Peyer's patch (tissue), 4 donors: ENCODE results near the gene JOSD2.

Experiments used
- CTCF ChIP-seq, 6 experiments: fragments of 450-650 bp in 4 of 6; fragments of 200-600 bp in 2 of 6; sonication (generic) in 1 of 6; IDR thresholded peaks; one replicate each; pipeline ENCODE4 v1.5.1; 2017 to 2019; ENCODE audit warnings: antibody characterized with exemption in 6 of 6, mild to moderate bottlenecking in 3 of 6, moderate library complexity in 1 of 6
- POLR2A ChIP-seq, 2 donors: fragments of 450-650 bp; IDR thresholded peaks; one replicate each; pipeline ENCODE4 v1.5.1; 2017; ENCODE audit warnings: antibody characterized with exemption in 2 of 2, mild to moderate bottlenecking in 2 of 2, moderate library complexity in 2 of 2

GRCh38 chr19:50558039-50558438, 47.0 kb upstream of the JOSD2 start:
- TF ChIP-seq CTCF (IDR thresholded peaks at IDR 0.05) (no peak), POLR2A (IDR thresholded peaks at IDR 0.05) (no peak)
